Dermis microvascular lymphatic vessel endothelial cell (primary cell): Measurements from ENCODE around the gene C2orf69. TPM values are rescaled to one million over a fixed set of nuclear protein-coding genes. Genes with fewer than 3 reads are reported as not detected.
"Not testable (repeated sequence)": the region's sequence is repeated elsewhere in the genome, so short reads cannot be mapped to it uniquely, and the experiment has no call there.

Experiments
- DNase-seq, 2 donors: peaks; one replicate each; pipeline versions ENCODE4 v3.0.0 to v3.0.0-alpha.2; 2010; ENCODE audit warnings: low read depth in 2 of 2
- total RNA-seq: library from RNA; depleted of rRNA; stranded (reverse); fragments of >200 nt; gene quantifications from 2 replicates; pipeline ENCODE4 v1.2.1, GENCODE V29; 2014

The C2orf69 gene, protein sequence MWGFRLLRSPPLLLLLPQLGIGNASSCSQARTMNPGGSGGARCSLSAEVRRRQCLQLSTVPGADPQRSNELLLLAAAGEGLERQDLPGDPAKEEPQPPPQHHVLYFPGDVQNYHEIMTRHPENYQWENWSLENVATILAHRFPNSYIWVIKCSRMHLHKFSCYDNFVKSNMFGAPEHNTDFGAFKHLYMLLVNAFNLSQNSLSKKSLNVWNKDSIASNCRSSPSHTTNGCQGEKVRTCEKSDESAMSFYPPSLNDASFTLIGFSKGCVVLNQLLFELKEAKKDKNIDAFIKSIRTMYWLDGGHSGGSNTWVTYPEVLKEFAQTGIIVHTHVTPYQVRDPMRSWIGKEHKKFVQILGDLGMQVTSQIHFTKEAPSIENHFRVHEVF
- 6.4 and 9.2 TPM in 2 replicates for total RNA-seq

DNA sequence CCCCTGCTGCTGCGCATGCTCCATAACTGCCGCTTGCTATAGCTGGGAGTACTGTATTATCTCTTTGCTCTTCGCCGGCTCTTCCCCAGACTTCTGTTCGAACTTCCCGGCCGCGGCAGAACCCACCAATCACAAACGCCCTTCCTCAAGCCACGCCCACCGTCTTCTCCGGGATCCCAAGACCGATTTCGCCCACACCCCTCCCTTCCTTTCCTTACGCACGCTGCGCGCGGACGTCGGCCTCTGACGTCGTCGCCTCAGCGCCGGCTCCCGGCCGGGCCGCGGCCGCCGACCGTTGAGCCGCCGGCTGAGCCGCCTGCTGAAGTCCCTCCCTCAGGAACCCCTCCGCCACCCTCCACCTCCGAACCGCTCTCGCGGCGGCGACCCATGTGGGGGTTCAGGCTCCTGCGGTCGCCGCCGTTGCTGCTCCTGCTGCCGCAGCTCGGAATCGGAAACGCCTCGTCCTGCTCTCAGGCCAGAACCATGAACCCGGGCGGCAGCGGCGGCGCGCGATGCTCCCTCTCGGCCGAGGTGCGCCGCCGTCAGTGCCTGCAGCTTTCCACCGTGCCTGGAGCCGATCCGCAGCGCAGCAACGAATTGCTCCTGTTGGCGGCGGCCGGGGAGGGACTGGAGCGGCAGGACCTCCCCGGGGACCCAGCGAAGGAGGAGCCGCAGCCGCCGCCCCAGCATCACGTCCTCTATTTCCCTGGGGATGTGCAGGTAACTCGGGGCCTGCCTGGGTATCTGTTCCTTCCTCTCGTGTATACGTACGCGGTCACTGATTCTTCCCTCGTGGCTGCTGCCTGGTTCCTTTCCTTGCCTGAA is at the start of gene C2orf69:
Gene C2orf69 (plus strand): TSS at position 242 of the 825 bp plus-strand sequence. CDS start 146 bp downstream, at position 388.
- DNase-seq, result peak; percentile 88 to 96

DNA sequence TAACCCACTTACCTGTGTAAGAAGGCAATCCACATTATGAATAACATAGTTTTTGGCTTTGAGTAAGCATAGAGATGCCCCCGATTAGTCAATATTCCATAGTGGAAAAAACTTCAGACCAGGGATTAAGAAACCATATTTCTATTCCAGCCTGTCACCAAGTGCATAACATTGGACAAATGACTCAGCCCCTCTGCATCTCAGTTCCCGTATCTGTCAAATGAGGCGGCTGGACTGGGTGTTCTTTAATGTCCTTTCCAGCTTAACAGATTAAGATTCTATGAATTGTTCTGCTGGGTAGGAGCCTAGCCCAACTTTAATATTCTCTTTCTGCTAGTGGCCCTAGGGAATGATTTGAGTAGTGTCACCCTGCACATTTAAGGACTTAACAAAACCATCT is 48.3 kb upstream of the C2orf69 start:
- DNase-seq, result no peak

DNA sequence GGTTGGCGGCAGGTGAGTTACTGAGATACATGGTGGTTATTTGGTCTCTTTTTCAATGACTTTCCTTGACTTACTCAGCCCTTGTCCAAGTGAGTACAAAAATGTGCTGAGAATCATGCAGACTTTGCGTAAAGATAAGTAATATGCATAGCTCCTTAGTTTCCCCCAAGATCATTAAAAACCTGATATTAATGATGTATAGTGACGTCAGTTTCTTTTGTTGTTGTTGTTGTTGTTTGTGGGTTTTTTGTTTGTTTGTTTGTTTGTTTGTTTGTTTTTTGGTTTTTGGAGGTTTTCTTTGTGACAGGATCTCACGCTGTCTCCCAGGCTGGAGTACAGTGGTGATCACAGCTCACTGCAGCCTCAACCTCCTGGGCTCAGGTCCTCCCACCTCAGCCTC is 45.2 kb upstream of the C2orf69 start:
- no peak for DNase-seq

DNA sequence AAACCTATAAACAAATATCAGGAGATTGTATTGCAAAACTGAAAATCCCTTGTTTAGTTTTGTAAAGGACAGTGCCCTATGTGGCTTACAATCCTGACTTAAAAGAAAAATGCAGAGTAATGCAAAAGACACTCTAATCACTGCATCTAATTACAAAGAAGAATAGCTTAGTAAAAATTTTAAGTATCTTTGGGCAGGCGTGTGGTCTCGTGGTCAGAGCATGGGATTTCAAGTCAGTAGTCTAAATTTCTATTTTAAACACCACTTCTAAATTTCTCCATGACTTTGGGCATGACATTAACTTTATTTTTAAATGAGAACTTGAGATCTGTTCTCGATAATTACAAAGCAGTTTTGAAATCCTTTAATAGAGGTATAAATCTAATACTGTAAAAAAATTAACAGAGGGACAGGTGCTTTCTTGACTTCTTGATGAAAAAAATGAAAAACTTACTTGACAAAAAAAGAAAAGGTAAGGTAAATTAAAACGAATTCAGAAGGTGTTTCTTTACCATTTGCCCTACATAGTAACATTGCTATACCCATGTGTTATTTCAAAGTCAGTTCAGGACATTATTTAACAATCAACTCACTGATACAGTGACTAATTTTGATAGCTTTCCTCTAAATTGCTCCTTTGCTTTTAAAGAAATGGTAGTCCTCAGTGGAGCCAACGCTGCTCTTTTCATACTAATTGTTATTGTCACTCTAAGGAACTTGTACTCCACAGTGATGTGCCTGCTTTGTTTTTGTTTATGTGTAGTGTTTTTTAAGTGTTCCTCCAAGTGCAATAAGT is 42.5 kb upstream of the C2orf69 start:
- DNase-seq, result no peak

DNA sequence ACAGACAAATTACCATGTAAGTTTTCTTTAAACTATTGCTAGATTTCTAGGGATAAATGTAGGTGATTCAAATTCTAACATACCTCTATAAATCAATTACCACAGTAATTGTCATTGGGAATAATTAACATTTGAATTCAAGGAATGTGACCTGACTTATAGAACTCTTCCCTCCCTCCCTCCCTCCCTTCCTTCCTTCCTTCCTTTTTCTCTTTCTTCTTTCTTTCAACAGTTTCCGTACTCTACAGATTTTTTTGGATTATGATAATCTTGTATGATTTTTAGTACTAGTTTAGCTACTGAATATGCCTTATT is 41.9 kb upstream of the C2orf69 start:
- no peak for DNase-seq

DNA sequence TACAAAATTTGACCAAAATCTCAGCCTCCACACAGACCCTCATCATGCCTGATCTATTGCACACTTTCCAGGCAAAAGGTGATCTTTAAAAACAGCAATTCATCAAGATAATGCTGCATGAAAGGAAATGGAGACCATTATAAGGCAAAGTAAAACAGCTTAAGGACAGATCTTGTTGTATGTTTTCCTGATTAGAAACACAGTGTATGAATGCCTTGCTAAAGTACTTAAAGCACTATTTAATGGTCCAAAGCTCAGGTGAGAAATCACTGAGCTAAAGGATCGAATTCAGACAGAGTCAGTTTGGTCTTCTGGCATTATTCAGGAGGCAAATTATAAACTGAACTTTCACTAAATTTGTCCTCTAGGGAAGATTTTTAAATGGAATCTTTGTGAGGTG is 41.4 kb upstream of the C2orf69 start:
- no peak for DNase-seq

DNA sequence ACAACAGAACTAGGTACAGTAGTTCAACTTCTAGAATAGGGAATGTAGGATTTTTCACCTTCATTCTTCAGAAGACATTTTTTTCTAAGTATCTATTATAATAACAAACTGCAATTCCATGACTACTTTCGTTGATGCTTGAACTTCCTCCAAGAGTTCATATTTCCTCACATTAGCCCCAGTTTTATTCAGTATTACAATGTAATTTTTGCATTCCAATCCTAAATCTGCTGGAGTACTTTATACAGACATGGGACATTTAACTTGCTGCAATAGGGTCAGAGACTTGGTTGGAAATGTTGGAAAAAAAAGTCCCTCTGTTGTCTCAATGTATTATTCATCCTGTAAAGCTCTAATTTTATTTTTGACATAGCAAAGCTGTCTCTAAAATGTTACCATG is 40.5 kb upstream of the C2orf69 start:
- no peak for DNase-seq

DNA sequence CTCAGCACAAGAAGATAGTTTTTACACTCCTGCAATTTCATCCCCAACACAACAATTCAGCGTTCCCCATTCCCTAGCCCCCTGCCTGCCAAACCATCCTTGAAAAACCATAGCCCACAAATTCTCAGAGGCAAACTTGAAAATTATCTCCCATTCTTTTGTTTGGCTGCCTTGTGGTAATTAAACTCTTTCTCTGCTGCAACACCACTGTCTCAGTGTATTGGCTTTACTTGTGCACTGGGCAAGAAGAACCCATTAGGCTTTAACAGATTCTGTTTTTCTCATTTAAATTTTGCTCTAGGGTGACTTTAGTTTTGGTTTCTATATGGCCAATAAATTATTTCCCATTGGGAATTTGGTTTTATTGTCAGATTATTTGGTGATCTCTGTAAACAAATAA is 36.9 kb upstream of the C2orf69 start:
- no peak for DNase-seq

DNA sequence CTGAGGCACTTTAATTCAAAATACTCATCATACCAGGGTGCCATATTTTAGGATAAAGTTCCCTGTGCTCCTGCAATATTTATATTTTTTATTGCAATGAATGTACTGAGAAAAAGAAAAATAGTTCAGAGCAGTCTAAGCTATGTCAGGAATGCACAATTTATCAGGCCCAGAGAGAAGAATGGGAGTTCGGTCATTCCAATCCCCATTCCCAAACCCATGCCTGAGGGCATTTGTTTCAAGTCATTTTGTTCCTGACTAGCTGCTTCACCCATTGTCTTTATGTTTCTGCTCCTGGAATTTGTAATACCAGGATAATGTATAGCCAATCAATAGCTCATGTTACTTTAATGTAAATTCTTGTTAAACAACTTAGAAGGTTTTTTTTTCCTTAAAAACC is 35.7 kb upstream of the C2orf69 start:
- no peak for DNase-seq

DNA sequence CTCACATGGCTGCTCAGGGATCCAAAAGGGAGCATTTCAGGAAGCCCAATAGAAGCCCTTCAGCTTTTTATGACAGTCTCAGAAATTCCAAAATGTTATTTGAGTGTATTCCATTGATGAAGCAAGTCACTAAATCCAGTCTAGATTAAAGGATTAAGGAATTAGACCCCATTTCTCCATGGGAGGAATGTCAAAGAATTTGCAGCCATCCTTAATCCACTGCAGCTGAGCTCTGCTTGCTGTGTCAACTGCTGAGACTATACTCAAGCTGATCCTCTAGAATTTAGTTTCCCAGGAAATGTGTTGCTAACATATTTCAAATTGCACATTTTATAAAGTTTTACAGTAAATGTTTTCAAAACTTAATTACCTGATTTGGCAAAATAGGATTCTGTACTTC is 28.4 kb upstream of the C2orf69 start:
- DNase-seq, result no peak

DNA sequence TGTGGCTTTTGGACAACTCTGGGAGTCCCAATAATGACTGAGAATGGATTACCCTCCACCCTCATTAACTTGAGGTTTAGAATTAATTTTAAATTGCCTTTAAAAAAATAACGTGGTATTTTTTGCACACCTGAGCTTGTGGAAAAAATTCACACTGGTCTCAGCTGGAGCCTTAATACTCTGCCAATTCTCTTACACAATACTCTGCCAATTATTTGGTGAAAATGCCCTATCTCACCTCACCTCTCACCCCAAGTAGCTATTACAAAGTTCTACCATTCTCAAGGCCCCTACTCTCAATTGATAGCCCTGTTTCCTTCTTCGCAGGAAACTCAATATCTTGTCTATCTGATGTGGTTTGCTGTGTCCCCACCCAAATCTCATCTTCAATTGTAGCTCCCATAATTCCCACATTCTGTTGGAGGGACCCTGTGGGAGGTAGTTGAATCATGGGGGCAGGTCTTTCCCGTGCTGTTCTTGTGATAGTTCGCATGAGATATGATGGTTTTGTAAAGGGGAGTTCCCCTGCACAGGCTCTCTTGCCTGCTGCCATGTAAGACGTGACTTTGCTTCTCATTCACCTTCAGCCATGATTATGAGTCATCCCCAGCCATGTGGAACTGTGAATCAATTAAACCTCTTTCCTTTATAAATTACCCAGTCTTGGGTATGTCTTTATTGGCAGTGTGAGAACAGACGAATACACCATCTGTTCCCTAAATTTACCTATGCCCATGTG is 27.4 kb upstream of the C2orf69 start:
- no peak for DNase-seq

DNA sequence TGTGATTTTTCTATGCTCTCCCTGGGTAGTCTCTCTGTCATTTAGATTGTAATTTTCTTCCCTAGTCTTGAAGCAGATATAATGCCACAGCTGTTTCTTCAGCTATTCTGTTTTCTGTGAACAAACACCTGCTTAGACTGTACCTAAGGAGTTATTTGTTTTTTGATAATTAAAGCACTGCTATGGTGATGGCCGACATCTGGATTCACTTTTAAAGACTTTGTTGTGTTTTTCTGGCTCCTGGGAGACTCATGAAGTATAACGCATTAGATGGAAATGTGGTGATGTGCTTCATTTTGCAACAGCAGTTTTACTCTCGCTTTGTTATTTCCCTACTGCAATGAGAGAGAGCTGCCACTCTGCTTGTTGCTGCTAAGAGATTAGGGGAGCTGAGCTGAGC is 15.7 kb upstream of the C2orf69 start:
- no peak for DNase-seq

DNA sequence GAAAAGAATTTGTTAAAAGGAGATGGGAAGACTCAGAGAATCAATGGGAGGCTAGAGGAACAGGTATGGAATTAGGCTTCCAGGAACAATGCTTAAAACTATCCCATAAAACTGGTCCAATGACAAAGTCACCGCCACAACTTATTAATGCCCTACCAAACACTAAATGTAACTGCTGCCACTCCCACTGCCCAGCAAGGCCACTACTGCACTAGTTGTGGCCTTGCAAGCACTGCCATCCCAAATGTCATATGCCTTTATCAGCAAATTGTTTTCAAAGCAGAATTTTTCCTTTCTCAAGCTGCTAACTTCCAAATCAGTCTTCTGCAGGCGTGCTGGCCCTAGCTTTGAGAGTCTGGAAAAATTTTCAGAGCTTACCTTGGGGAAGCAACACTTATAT is 14.5 kb upstream of the C2orf69 start:
- no peak for DNase-seq

DNA sequence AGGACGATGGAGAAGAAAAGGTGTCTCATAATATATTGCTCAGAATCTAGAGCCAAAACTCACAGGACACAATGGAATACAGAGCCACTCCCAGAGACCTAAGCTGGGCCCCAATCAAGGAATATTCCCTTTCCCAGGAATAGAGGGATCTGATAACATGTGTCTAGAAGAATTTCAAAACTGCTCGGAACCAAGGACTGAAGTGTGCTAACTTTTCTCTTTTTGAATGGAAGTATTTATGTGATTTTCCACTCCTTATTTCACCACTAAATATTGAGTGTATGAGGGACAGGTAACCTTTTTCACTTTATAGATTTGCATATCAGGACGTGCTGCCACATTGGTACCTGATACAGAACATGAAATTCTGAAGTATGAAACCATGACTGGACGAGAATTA is 9.2 kb upstream of the C2orf69 start:
- DNase-seq, result no peak

DNA sequence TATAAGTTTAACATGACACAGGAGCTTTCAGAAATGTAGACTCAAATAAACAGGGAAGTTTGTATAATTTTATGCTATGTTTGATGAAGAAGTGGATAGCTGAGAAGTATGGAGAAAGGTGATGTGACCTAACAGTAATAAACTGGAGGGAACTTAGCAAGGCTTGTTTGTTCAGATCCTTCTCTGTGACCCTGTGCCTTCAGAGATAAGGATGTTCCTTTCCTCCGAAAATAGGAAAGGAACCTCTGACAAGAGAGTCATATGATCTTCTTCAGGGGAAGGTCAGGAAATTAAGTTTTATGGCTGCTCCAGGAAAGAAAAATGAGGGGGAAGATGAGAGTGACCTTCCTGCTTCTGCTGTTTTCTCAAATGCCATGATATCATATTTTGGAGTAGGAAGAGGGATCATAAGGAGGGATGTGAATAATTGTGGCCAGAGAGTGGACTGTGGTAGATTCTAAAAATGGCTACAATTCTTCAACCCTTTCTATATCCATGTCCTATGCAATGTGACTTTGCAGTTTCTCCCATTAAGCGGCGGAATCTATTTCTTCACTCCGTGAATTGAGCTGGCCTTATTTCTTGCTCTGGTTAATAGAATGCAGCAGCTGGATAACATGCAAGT is 8.5 kb upstream of the C2orf69 start:
- DNase-seq, result no peak

DNA sequence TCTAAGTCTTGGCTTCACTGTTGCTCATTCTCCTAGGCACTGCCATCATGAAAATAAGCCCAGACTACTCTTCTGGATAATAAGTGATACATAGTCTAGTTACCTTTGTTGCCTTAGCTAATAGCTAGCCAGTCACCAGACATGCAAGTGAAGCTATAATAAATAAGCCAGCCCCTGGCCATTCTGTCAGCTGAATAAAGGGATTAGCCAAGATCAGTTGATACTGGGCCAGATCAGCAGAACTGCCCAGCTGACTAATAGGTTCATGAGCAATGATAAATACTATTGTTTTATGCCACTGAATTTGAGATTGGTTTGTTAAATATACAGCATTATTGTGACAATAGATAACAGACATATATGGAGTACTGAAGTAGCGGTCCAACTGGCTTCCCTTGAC is 8.0 kb upstream of the C2orf69 start:
- DNase-seq, result no peak

DNA sequence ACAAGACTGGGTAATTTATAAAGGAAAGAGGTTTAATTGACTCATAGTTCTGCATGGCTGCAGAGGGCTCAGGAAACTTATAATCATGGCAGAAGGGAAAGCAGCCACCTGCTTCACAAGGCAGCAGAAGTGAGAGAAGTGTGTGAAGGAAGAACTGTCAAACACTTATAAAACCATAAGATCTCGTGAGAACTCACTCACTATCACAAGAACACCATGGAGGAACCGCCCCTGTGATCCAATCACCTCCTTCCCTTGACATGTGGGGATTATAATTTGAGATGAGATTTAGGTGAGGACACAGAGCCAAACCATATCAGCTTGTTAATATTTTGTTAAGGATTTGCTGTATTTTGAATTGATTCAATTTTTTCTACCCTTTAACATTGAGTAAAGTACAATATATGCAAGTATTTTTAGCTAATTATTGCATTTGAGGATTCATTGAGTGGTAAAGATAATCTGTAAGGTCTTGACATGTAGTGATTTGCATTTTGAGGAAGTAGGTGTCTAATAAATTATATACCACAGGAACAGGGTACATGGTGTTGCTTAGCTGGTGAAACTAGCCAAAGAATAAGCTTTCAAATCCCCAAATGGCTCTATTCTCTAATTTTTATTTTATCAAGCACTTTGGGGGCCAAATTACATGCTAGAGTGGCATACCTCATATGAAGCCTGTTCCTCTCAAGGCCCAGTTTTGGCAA is 3.9 kb upstream of the C2orf69 start:
- DNase-seq, result no peak

DNA sequence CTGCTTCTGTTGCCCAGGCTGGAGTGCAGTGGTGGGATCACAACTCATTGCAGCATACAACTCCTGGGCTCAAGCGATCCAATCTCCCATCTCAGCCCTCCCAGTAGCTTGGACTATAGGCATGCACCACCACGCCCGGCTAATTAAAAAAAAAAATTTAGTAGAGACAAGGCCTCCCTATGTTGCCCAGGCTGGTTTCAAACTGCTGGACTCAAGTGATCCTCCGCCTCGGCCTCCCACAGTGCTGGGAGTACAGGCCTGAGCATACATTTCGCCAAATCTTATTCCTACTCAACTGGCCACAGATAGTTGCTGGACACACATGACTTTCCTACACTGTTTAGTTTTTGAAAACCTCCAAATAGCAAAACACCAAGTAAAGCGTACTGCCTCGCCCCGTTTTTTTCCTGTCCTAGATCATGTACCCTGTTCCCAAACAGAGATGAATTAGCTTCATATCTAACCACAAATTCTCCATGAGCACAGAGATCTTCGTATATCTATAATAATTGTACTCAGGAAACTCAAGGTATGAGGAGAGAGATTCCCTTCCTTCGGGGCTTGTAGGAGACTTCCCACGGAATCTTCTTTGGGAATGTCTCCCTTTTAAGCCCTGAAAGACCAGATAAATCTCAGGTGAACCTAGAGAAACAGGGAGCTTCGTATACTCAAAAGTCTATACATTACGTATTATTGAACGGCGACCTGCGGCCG is 598 bp upstream of the C2orf69 start:
- DNase-seq, result no peak

DNA sequence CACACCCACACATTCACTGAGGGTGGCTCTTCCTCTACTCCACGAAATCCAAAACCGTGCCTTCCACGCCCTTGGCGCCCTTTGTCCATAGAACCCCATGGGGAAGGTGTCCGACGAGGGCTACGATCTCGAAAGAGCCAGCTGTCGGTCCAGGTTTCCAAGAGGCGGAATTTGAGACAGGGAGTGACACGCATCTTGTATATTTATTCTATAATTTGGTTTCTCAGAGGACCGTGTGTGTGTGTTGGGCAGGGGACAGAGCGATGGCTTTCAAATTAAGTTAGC is 726 bp downstream of the C2orf69 start:
- DNase-seq, result no peak

DNA sequence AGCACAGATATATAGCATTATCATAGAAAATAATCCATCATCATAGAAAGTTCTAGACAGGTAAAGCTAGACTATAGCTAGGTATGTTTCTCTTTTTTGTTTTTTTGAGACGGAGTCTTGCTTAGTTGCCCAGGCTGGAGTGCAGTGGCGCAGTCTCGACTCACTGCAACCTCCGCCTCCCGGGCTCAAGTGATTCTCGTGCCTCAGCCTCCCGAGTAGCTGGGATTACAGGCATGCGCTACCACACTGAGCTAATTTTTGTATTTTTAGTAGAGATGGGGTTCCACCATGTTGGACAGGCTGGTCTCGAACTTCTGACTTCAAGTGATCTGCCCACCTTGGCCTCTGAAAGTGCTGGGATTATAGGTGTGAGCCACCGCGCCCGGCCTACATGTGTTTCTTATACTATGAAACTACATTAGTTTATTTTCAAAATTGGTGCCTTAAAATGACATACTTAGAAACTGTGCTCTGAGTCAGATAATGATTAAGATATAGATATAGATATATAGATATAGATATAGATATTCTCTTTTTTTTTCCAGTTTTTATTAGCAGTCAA is 1.5 kb downstream of the C2orf69 start:
- not testable (repeated sequence) for DNase-seq
